Measurements from ENCODE around the gene PRR14L.

PRR14L gene

DNA sequence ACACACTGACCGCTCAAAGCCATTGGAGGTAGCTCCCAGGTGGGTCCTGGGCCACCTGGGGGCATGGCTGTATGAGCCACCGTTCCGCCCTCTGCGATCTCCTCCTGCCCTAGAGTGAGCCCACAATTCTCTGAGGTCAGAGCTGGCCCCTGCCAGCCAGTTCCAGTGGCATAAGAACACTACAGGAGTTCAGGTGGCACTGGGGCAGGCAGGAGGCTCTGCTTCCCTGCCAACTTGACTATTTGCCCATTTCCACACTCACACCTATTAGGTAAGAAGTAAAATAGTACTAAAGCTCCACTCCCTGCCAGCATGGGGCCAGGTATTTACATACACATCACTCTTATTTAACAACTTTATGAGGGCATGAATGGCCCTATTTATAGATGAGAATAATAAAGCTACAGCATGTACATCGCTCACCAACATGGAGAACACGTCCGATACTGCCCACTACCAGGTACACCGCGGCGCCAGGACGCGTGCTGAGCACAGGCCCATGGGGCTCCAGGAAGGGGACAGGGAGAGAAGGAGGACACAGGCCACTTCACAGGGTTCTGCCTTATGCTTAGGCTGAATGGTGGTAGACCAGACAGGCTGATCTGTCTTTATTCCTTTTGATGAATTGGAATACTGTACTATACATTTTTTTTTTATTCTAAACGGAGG lies 114.2 kb downstream of the PRR14L start:
- TF ChIP-seq, protein P1, sequence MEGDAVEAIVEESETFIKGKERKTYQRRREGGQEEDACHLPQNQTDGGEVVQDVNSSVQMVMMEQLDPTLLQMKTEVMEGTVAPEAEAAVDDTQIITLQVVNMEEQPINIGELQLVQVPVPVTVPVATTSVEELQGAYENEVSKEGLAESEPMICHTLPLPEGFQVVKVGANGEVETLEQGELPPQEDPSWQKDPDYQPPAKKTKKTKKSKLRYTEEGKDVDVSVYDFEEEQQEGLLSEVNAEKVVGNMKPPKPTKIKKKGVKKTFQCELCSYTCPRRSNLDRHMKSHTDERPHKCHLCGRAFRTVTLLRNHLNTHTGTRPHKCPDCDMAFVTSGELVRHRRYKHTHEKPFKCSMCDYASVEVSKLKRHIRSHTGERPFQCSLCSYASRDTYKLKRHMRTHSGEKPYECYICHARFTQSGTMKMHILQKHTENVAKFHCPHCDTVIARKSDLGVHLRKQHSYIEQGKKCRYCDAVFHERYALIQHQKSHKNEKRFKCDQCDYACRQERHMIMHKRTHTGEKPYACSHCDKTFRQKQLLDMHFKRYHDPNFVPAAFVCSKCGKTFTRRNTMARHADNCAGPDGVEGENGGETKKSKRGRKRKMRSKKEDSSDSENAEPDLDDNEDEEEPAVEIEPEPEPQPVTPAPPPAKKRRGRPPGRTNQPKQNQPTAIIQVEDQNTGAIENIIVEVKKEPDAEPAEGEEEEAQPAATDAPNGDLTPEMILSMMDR (IDR thresholded peaks at IDR 0.05) = no peak

DNA sequence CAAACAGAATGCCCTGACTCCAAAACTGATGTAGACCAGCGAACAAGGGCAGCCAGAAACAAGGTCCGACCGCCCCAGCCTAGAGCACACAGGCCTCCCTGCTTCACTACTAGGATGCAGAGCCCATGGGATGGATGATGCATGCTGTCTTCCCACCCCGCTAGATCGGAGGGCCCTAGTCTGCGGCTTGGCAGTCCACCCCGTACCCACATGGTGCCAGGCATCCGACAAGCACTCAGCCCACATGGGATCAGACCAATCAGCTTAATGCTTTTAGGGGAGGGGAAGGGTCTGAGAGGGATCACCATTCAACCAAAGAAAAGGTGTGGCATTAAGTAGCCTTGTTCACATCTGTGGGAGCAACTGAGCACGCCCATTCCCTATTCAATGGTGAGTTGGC lies 118.5 kb downstream of the PRR14L start:
- TF ChIP-seq, protein P1 (IDR thresholded peaks at IDR 0.05) = no peak

All from LNCAP (cell line).